SW 1271 (cell line): ENCODE measurements around the gene NPAS3.

Source experiments
- DNase-seq, 2 experiments: peaks; one replicate each; lab custom pipeline; 2025; lab: John Stamatoyannopoulos, UW

Gene NPAS3

DNA sequence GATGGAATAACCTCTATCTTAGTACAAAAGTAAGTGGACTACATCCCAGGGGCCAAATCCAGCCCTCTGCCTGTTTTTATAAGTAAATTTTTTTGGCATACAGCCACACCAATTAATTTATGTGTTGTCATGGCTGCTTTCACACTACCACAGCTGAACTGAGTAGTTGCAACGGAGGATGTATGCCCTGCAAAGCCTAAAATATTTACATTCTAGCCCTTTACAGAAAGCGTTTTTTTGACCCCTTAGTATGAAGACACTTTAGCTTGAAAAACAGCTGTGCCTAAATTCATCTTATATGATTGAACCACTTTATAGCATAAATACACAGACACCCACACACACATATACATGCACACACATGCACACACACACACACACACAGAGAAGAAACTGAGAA lies 510.6 kb downstream of the NPAS3 start:
- no peak for DNase-seq

DNA sequence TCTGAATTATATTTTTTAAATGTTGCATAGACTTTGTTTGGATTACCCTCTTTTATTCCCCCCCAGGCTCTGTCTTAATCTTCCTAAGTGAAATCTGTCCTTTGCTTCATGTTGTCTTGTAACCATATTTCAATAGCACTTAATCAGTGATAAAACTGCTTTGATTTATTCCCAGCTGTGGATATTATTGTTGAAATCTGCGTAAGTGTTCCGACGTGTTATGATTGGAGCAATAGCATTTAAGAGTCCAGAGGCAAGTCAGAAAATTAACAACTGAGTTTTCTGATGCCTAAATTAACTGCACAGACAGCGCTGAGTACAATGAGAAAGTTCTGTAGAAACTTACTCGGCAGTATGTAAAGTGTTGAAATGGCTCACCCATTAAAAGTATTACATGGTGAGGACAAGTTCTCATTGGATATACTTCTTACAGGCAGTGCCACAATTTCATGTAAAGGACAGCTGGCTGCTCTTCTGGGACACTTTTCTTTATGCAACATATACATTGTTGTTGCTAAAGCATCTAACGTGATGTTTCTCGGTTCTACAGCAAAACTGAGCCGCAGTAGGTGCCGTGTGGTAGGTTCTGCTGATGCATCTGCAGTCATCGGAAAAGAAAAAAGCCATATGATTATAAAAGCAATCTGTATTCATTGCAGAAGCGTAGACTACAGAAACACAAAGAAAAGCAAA lies 511.2 kb downstream of the NPAS3 start:
- DNase-seq, result no peak

DNA sequence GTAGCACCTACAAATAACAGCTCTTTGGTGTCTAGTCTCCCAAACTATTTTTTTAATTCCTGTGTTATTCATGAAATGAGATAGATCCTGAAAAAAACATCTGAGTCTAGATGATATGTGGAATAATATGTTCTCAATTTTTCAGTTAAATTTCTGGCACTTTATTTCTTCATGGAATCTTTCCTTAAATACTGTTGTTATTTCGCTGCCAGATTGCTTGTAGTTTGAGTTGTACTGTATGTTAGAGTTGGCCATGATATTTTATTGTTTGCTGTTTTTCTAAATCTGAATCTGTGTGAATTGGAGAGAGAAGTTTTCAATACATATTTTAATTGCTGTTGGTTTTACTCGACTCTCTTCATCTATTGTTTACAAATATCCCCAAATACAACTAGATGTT lies 511.7 kb downstream of the NPAS3 start:
- no peak for DNase-seq

DNA sequence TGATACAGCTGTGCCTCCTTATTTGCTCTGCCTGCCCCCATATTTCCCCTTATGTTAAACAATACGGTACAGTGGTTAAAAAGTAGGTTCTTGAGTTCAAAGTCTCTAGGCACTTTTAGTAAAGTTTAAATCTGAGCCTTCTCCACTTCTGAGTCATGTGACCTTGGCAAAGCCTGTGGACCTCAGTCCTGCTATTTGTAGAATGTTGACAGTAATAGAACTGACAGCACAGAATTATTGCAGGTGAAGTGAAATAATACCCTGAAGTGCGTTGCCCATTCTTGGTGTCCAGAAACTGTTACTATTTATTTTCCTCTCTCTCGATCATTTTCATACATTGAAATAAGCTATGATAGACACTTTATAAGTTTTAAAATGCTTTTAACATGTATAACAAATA lies 512.5 kb downstream of the NPAS3 start:
- DNase-seq, result no peak

DNA sequence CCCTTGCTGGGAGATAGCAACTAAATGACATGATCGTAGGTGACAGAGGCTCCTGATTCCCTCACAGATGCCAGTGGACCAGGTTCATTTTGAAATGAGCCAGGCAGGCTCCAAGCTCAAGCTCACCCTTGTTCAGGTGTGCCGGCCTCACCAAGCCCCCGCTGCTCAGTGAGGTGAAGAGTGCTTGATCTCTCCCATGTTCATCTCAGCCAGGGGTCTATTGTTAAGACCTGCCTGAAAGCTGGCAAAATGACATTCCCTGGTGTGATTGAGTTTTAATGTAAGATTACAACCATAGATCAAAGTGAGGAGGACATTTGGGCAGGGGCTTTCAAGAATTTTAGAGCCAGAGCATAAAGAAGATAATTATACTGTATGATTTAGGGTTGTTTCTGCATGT lies 514.3 kb downstream of the NPAS3 start:
- DNase-seq, result no peak

DNA sequence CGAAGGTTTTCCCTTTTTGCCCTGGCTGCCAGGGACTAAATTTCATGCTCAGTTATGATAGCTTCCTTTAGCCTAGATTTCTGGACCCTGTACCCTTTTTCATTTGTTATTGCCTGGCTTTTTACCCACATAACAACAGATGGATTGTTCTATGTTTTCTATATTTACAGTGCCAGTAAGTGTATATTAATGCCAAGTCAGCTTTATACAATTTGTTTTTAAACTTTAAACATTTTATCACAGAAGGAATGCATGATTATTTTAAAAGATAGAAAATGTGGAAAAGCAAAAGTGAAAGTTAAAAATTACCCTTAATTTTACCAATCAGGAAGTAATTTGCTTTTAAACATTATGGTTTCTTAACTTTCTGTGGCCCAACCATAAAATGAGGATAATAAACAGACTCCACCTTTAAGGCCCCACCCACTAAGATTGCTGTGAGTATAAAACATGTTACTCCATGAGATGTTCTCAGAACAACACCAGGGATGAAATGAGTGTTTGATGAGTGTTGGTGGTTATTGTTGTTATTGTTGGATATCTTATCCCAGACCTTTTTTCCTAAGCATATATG lies 515.4 kb downstream of the NPAS3 start:
- DNase-seq, result no peak

DNA sequence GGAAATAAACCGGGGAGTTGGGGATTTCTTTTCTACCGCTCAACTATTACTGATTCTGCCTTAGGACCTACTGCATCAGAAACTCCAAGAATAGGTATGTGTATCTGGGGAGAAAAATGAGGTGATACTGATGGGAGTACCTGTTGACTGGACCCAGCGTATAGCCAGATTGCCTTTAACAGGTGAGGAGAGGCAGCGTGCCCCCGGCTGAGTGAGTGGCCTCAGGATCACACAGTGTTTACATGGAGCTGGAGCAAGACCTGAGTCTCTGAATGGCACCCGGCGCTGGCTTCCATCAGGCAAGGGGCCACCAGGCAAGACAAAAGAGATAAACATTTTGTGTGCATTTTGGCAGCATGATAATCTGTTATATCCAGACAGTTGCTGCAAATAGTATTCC lies 516.0 kb downstream of the NPAS3 start:
- no peak for DNase-seq

DNA sequence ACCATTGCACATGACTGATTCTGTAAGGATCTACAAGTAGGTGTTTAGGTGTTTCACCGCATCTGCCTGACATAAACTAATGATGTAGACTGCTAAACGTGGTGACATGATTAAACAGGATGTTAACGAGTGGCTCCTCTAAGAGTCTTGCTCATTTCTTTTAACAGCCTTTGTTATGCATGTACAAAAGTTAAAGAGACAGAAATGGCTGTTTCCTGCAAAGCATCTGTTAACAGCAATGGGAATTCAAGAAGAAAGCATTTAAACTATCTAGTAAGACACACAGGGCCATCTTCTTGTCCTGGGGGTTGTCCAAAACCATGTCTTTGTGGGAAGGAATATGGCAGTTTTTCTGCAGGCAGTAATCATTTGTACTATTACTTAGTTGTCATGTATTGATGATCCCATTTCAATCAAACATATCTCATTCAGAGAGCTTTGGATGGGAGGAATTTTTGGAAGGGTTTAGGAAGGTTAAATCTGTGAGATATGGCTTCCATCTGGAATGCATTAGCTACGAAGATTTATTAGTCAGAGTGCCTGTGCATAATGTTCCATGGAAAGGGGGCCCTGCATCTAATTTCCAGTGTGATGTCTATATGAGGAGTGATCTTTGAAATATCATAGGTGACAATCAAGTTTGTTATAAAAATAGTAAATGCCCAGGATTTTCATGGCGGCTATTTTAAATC lies 517.1 kb downstream of the NPAS3 start:
- DNase-seq, result no peak

DNA sequence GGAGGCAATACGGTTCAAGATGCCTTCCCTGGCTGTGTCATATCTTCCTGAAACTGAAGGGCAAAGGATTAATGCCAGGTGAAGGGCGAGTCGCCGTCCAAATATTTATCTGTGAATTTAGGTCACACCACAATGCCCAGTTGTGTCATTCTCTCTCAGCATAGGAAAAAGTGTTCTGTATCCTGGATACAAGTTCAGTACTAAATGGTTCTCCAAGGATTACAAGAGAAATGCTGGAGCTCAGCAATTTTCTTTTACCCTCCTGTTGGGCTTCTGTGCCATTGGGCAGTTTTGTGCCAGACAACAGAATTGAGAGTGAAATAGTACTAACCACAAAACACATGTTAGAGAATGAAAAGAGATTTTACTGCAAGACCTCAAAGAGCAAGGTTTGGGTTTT lies 518.3 kb downstream of the NPAS3 start:
- DNase-seq, result no peak

DNA sequence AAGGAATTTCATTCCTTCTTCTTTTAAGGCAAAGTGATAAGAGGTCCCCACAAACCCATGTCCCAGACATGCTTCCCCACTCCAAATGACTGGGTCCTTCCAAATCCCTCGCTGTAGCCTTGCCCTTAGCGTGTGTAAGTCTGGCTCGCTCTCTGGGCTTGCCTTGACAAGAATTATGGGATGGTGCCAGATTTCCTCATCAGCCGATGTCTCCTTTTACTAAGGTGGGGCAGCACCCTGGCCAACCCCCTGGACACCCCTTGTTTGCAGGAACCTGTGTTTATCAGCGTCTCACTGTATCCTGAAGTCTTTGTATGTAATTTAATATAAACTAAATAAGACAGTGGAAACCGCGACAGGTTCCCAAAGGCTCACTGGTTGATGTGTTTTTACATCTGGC lies 518.9 kb downstream of the NPAS3 start:
- no peak for DNase-seq

DNA sequence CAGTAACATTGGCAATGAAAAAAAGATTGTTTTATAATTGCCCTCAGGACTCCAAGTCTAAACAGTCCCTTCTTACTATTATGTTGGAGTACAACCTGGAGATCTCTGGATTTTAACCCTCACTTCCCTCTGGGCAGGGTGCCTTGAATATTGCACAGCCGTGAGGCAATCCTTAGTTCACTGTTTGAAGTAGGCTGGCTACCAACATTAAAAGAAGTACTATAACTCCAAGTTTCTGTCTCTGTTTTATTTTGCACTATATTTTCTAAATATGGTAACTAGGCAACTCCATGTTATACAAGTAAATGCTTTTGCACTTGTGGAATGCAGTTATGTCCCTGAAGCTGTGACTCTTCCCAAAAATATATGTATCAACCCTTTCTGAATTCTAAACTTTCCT lies 521.5 kb downstream of the NPAS3 start:
- no peak for DNase-seq

DNA sequence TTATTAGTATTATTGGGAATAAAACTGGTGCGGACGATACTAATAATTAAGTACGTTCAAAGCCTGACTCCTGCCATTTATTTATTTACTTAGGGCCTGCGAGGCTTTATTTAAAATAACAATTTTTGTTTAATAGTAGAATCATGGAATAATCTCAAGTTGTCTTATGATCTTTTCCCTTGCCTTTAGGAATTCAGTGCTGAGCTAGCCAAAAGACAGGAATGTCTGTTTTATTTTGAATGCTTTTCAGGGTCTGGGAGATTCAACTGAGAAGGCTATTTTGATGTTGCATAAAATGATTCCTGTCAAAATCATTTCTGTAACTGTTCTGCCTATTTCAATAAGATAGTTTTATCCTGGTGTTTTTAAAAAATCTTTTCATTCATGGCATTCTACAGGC lies 522.4 kb downstream of the NPAS3 start:
- DNase-seq, result no peak

DNA sequence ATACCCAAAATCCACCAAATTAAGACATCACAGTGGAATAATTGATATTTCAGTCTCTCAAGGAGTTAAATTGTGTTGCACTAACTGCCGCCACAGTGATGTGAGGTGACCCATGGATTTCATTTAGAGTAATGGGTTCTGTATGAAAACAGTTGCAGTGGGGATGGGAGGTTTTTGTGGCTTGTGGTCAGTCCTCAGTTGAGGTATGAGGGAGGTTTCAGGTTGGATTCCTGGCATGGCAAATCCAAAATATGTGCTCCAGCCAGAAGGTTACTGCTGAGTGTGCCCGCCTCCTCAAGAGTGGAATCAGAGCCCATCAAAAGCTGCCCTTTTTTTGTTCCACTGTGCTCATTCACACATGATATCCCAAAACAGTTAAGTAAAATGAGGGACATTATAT lies 525.1 kb downstream of the NPAS3 start:
- no peak for DNase-seq

DNA sequence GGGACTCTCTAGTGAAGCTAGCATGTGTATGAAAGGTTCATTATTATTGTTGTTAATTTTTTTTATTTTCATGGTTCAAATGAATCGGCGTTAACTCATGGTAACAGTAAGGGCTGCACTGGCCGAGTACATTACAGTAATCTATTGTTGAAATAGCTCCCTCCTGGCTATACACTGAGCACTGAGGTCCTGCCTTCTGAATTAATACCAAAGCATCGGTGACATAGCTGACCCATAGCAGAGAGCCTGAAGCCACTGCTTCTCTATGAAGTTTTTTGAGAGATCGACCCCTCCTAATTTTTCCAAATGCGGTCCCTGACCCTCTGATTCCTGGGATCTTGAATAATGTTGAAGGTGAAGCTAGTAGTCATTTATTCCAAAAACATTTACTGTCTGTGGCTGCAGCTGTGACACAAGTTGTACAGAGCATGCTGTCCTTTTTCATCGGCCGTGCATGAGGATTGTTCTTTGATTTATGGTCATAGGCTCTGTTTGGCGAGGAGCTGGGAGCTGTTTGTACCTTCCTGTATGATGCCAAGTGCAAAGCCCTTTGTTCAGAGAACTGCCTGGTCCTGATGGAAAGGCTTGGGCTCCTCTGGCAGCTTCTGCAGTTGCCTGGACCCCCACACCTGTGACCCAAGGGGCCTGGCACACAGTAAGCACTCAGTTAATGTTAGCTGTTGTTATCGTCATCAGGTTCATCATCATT lies 525.7 kb downstream of the NPAS3 start:
- DNase-seq, result no peak

DNA sequence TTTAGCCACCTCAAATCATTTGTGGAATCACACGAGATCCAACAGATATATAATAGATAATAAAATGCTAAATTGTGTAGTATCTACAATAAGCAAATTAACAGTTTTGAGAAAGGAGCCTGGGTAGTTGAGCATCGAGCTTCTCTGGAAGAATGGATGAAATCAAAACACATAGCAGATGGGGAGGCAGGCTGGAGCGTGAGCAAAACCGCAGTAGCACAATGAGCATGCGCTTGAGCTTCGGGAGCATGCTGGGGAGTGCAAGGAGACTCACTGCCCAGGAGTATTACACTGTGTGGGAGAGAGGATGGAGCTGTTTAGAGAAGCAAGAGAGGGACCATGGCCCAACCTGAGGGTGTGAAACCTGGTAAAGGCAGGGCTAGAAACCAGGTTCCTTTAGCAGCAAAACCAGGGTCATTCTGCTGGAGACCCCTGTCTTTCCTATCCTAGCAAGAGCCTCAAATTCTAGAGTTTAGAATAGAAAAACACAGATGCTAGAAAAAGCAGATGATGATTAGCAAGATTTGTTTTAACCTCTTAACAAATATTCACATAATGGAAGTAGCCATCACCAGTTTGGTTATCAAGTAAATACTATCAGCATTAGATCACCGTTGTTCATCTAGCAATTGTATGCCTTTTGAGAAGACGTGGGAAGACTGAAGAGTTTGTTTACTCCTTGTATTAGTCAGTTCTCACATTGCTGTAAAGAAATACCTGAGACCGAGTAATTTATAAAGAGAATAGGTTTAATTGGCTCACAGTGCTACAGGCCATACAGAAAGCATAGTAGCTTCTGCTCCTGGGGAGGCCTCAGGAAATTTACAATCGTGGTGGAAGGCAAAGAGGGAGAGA lies 527.4 kb downstream of the NPAS3 start:
- no peak for DNase-seq

DNA sequence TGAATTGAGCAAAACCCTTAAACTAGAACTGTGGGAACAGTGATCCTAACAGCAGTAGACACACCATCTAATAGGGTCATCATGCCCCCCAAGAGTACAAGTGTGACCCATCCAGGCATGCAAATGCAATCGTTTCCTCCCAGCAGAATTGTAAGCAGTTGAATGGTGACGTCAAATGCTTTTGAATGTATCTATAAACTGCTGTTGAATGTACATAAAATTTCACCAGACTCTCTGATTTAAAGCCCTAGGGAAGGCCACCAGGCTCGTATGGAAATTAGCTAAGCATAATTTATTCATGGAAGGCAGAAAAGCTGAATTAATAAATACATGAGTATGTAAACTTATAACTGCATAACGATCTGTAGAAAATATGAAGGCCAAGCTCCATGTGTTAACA lies 529.3 kb downstream of the NPAS3 start:
- DNase-seq, result no peak

DNA sequence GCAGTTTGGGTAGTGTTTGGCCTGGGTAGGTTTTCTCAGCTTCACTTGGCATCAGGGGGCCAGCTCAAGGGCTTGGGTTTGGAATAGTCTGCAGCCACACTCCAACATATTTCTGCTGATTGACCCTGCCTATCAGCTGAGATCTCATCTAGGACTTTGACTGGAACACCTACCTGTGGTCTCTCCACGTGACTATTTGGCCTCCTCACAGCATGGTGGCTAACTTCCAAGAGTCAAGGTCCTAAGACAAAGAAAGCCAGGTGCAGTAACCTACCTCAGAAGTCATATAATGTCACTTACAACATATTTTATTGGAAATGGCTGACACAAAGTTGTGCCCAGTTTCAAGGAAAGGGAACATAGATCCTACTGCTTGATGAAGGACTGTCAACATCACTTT lies 531.2 kb downstream of the NPAS3 start:
- DNase-seq, result no peak

DNA sequence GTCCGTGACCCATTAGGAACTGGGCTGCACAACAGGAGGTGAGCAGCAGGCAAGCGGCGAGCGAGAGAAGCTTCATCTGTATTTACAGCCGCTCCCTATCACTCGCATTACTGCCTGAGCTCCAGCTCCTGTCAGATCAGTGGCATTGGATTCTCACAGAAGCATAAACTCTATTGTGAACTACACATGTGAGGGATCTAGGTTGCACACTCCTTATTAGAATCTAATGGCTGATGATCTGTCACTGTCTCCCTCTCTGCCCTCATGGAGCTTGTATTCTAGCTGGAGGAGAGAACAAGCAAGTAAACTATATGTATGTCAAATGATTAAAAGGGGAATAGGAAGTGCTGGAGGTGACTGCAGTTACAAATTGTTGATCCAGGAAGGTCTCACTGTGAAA lies 533.1 kb downstream of the NPAS3 start:
- no peak for DNase-seq

DNA sequence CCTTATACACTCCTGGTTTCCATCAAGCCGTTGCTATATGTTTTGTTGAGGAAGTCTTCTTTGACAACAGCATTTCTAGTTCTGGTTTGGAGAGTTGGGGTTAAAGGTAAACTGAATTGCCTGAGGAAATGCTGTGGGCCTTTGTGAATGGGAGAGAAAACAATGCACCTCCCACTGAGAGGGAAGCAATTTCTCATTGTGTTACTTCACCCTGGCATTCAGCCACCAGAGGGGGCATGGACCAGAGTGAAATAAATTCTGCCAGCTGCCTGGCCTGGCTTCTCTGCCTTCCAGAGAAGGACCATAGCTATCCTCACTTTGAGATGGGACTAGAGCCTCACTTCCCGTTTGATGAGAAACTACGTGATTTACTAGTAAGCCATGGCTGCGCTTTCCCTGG lies 536.9 kb downstream of the NPAS3 start:
- DNase-seq, result peak; percentile 9 to 18

DNA sequence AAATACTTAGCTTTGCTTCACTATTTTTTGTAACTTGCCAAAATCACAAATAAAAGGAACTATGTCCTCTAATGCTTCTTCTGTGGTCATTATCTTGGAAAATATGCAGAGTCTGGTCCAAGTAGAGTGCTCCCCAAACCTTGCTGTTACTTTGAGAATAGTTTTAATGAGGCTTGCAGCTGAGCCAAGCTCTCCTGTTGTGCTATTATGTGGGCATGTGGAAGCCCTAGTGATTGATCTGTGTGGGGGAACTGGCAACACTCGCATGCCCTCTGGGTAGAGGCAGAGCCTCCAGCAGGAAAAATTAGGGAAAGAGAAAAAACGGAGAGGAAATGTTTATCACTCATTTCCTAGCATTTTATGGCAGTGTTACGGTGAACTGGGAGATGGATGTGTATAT lies 539.1 kb downstream of the NPAS3 start:
- no peak for DNase-seq

DNA sequence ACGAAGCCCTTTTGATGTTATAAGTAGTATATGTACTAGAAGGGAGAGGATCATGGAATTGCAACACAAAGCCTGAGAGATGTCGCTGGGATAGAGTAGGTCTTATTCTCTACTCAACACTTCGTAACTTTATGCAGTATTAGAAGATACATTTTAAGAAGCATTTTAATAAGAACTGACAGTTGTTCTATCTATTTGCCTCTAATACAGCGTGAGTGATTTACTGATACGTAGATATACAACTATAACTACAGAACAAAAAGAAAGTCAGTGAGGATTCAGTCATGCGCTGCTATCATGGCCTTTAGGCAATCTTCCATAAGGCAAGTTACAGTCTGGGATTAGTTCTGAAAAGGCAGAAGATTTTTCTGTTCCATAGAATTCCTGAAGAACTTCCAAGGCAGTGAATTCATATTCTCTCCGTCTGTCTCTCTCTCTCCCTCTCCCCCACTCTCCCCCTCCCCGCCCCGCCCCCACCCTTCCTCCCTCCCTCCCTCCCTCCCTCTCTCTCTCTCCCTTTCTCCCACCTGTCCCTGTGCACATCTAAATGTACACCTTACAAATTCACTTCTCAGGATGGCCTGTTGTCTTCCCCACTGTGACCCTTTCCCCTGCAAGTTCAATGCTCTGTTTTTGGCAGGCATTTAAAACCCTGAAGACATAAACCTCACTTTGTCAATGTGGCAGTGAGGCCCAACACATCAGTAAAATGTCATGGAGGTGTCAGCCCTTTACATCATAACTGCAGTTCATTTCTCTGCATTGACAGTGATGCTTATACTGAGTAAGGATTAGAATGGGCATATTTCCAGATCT lies 541.6 kb downstream of the NPAS3 start:
- DNase-seq, result no peak
